NCI-H1105 (cell line): Measurements from ENCODE around the gene FKBP4.

Experiments used
- DNase-seq: peaks from one replicate; lab custom pipeline; 2025; lab: John Stamatoyannopoulos, UW

FKBP4 gene

DNA sequence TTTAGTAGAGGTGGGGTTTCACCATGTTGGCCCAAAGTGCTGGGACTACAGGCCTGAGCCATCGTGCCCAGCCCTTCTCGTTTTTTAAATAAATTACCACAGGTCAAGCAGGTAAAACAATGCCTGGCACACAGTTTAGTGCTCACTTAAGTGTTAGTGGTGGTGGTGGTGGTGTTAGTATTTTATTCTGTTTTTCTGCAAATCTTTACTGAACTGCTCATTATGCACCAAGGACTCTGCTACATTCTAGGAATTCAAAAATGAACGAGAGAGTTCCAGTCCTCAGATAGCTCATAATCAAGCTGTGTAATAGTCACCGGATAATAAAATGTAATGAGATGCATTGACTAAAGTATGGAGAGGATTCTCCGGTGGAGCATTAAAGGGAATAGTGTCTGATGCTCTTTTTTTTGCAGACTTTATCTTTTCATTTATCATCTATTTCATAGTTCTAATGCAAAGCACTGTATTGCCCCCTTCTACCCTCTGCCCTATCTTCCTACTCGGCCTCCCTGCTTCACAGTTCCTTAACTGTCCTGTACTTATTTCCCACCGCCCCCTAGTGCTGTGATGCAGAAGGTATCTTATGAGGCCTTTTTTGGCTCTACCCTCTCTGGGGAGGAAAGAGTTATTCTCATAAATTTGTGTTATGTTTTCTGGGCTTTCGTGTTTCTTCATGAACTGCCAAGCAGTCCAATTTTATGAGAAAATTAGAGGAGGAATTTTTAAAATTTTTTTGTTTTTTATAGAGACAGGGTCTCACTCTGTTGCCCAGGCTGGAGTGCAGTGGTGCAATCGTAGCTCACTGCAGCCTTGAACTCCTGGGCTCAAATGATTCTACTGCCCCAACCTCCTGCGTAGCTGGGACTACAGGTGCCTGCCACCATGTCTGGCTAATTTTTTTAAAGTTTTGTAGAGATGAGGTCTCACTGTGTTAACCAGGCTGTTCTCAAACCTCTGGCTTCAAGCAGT lies 18.7 kb downstream of the FKBP4 start:
- peak; percentile 30 for DNase-seq

DNA sequence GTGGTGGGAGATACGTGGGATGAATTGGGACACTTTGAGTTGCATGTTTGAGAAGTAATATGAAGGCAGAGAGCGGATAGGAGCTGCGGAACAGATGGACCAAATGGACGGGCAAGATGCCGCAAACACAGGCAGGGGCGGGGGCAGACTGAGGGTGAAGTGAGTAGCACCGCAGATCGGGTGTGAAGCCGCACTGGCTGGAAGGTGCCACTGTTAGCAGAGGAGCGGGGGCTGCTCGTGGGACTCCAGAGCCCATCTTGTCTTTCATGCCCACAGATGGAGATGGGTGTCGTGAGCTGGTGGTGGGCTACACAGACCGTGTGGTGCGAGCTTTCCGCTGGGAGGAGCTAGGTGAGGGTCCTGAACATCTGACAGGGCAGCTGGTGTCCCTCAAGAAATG lies 25.0 kb downstream of the FKBP4 start:
- no peak for DNase-seq

DNA sequence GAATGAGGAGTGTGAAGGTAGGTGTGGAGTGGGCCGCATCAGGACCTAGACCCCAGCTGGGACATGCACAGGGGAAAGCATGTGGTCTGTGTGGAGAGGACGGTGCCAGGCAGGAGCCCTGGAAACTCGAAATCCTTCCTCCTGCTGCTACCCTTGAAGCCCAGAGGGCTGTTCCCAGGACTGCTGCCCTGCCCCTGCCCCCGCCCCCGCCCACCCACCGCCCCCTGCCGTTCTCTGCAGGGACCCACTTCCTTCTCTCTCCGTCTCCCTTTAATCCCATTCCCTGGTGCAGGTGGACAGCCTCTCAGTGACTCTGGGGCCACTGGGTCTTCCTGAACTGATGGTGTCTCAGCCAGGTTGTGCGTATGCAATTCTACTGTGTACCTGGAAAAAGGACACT lies 25.7 kb downstream of the FKBP4 start:
- DNase-seq, result no peak

DNA sequence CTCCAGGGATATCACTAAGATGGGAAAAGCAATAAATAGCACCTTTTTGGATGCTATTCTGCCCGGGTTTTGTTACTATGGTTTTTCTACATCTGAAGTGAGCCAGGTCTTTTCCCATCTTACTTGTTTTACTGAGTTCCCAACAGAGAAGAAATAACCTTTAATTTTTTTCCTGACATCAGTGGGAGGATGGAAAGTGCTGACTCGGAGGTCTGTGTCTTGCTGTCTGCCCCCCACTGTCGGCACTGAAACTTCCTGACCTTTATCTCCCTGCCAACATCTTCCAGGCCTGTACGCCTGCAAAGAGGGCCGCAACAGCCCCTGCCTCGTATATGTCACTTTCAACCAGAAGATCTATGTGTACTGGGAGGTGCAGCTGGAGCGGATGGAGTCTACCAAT lies 28.7 kb downstream of the FKBP4 start:
- no peak for DNase-seq

DNA sequence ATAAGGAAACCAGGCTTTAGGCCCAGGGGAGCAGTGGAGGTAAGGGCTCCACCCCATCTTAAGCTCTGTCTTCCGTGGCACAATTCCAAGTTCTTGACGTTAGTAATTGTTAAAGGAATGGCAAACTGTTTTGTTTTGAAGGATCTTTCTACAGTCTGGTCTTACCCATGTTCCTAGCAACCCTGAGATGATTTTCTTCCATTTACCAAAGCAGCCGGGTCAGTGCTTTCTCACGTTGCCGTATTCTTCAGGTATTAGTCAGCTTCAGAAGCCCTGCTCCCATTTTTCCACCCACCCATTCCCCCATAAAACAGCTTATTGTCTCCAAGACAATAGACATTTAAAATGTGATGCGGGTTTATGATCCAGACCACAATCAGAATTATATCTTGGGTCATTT lies 29.8 kb downstream of the FKBP4 start:
- no peak for DNase-seq

DNA sequence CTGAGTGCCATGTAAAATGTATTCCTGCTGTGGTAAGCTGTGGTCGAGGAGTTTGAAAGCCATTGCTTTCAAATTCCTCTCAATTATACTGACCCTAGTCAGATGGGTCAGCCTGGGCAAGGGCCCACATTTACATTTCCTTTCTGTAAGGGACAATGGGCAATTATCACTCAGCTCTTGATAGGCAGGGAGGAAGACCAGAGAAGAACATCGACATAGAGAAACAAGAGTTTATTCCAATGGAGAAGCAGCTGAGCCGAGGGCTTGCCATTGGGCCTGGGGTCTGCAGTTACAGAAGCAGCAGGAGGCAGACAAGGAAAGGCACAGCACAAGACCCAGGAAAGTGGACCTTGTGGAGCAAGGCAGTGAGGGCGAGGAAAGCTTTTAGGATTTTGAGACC lies 30.4 kb downstream of the FKBP4 start:
- no peak for DNase-seq

DNA sequence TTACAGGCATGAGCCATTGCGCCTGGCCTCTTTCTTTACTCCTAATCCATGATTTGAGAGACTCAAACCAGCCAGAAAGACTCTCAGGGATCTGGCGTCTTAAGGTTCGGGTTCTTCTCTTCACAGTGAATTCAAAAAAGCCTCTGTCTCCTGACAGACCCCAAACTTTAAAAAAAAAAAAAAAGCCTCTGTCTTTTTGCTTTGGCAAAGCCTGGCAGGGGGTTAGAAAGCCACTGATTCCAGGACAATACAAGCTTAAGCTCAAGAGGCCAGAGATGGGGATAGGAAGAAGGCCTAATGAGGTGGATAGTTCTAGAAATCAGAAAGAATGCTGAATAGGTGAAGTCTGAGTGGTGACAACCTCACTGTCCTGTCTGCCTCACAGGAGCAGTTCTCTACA lies 31.3 kb downstream of the FKBP4 start:
- no peak for DNase-seq

DNA sequence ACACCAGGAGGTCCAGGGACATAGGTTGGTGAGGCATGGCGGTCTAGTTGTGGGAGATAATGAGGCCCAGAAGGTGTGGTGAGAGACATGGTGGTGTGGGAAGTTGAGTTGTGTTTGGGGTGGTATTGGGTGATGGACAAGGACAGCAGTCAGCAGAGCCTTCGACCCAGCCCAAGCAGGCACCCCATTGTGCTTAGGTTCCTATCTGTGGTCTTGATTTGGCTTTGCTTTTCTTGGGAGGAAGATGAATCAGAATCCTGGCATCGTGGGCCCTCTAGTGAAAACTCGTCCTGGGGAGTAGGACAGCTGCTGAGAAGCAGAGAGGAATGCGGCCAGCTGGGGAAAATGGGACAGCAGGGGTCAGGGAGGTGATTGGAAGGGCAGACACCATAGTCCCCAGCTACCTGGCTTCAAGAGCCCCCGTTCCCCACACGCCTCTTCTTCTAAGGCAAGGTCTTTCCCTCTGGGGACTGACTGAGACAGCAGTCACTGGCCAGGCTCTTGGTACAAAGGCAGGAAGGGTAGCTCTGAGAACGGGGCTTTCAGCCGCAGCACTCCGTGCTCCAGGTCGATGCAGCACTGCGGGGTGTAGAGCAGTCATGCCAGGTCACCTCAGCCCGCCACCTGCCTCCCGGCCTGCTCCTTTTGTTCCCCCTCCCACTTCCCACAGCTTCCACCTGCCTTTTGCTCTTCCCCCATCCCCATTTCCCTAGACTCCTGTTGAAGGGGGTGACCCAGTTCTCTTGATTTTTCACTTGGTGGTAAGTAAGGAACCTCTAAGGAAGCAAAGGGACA lies 32.1 kb downstream of the FKBP4 start:
- no peak for DNase-seq

DNA sequence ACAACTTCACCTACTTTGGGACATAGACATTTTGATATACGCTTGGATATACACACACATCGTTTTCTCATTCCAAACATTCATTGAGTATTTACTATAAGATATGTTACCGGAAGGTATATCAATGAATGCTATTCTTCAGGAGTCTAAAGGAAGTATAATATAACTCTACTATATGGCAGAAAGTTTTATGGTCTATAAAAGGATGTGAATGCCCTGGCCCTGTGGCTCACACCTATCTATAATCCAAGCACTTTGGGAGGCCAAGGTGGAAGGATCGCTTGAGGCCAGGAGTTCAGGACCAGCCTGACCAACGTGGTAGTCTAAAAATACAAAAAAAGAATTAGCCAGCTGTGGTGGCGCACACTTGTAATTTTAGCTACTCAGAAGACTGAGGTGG lies 34.5 kb downstream of the FKBP4 start:
- DNase-seq, result no peak

DNA sequence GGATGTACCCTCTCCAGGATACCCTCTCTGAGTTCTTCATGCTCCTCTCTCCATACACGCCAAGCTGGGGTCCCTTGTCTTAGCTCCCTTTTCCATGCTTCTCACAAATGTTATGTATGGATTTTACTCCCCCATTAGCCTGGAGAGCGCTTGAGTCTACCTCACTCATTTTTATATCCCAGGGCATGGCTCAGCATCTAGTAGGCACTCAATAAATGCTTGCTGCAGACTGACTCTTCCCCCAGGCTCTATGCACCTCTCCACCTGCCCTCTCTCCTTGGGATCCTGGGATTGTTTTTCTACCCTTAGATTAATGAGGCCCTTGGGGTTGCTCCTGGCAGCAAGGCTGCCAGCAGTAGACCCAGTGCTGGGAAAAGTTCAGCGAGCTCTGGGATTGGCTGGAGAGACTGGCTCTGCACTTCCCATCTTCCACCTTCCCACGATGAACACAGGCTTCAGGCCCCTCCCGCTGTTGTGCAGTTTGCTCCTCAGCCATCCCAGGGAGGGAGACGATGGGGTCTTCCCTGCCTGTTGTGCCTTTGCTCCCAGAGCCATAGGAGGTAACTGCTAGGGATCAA lies 37.9 kb downstream of the FKBP4 start:
- no peak for DNase-seq

DNA sequence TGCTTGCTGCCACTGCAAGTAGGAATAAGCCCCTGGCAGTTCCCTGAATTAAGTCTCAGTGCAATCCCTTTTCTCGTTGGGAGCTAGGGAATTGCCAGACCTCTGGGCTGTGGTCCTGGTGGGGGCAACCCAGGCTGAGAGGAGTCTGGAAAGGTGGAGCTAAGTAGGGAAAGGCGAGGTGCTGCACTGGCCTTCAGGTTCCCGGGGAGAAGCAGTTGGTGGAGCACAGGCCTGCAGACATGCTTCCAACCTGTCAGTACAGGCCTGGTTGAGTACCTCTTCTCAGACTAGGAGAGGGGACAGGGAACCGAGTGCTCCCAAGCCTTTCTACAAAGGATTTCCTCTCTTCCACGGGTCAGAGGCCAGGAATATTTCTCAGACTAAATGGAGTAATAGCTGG lies 38.6 kb downstream of the FKBP4 start:
- no peak for DNase-seq

DNA sequence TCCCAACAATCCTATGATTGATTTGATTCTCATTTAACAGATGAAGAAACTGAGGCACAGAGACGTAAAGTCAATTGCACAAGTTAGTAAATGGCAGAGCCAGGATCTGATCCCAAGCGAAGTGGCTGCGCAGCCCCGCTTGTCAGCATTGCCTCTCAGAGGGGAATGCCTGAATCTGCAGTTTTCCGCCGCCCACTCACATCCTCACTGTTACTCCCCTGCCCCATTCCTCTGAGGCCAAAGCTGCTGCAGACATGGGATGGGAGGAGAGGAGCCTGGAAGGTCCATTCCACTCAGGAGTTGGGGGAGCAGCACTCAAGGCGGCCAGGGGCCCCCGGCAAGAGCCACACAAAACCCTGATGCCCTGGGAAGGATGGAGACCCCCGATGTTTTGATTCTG lies 39.0 kb downstream of the FKBP4 start:
- DNase-seq, result no peak

DNA sequence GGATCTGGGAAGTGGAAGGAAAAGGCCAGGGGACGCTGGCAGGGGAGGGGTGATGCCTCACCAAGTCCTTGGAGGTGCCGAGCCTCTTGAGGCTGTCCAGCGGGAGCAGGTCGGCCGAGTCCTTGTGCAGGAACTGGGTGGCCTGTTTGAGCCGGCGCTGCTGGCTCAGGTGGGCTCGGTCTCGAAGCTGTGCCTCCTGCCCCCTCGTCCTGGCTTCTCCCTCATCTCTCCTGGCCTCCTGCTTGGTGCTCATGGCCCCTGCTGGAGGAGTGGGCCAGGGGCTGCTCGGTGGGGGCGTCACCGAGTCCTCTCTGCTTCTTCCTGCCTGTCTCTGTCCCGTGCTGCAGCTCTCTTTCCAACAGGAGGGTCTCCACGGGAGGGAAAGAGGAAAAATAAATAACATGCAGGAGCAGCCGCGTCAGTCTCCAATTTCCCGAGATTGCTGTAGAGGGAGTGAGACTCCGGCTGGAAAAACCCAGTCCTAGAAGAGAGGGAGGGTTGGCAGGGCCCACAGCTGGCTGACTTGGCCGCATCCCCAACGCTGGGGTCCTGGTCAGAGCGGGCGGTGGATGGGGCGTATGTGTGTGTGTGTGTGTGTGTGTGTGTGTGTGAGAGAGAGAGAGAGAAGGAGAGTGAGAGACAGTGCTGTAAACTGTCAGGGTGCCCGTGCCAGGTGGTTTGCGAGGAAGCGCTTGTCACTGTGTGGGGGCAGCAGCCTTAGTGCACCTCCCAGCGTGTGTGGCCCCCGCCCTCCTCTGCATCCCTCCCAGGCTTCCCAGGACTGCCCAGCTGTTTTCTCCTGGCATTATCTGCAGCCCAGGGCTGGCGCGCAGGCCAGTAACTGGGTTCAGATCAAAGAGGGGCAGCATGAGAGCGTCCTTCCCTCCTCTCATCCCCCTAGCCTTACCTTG lies 40.1 kb downstream of the FKBP4 start, which contains the start of gene NRIP2:
Gene NRIP2 (minus strand): TSS at position 455 of the 911 bp plus-strand sequence. CDS start 52 bp downstream, at position 403.
- DNase-seq, result peak; percentile 82

DNA sequence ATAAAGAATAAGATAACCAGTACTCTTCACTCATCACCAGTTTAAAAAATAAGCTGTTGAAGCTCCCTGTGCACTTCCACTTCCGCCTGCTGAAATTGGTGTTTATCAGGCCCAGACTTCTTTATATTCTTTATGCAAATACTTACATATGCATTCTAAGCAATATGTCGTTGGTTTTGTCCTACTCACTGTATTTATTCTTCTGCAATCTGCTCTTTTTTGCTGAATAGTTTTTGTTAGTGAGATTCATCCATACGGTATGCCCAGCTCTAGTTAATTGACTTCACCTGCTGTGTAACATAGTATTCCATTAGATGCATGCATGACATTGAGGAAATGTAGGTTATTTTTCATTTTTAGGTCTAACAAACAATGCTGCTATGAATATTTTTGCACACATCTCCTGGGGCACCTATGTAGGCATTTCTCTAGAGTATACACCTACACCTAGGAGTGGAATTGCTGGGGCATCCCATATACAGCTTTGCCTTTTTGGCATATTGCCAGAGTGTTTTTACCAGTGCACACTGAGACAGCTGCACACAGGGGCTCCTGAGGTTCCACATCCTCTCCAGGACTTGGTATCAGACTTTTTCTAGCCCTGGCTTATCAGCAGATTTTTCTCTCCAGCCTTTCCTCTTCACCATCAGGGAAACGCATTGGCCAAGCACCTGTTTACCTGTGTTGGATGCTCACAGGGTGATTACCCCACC lies 41.1 kb downstream of the FKBP4 start:
- no peak for DNase-seq

DNA sequence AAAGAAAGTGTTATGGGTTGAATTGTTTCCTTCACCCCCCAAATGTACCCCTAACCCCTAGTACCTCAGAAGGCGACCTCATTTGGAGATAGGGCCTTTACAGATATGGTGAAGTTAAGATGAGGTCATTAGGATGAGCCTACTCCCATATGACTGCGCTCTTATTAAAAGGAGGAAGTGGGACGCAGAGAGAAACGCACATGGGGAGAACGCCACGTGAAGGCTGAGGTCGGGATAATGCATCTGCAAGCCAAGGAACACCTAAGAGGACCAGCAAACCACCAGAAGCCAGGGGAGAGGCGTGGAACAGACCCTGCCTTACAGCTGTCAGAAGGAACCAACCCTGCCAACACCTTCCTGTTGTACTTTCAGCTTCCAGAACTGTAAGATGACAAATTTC lies 41.8 kb downstream of the FKBP4 start:
- no peak for DNase-seq

DNA sequence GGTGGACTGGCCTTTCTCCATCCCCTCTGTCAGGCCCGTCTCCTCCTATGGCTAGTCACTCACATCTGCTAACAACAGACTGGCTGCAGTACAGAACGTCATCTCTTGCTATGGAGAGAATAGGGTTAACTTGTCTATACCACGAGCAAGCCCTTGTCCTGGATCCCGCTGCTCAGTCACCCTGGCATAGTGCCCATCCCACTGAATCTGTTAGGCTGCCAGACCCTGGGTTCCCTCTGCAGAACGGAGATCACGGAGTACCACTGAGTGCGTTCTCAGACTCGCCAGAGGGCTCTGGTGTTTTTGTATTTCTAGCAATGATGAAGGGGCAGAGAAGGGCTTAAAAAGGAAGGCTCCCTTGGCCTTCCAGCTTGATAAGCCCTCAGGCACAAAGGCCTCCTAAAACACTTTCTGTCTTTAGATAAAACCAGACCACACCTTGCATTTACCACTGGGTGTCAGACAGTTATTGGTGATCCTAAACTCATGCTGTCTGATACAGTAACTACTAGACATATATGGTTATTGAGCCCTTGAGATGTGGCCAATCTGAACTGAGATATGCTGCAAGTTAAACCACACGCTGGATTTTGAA lies 46.4 kb downstream of the FKBP4 start:
- DNase-seq, result no peak

DNA sequence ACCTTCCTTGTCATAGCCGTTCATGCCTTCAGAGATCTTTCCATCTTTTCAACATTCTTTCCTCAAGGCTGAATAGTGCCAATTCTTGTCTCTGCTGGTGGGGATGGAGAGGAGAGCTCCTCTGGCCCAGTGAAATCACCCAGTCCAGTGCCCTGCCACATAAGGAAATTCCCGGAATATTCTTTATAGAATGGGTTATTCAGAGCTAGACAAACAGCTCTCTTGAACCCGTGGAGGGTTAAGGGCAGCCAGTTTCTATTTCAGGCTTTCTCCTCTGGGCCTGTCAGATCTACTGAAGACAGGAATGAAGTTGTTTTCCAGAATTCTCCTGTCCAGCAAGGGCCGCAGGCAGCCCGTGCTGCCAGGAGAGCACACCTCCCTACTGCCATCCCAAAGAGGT lies 48.2 kb downstream of the FKBP4 start:
- no peak for DNase-seq

DNA sequence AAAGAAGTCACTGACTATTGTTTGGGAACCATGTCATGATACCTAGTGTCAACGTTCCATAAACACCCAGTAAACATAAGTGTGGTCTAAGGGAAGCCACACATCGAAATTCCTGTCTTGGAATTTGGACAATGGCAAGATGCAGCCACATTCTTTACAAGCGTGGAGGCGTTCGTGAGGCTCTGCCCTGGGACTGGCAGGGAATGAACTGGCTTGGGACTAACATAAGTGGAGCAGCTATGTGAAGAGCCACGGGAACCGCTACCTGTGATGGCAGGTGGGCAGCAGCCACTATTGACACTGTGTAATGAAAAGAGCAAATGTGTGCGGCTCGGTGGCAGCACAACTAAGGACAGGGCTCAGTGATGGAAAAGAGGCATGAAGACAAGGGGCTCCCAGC lies 50.0 kb downstream of the FKBP4 start:
- no peak for DNase-seq

DNA sequence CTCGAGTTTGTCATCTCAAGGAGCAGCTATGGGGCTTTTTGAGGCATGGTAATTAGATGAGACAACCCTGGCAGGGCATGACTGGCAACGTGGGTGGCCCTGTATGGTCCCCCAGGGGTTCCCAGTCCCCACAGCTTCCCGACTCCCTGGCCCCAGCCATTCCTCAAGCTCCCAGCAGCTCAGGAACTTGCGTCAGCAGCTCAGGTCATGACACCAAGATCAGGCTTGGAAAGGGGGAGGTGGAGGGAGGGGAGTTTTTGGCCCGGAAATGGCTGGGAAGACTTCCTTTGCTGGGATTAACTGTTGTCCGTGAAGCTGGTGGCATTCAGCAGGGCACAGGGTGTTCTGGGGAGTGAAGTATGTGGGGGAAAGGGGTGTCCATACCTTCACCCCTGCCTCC lies 50.5 kb downstream of the FKBP4 start:
- DNase-seq, result no peak

DNA sequence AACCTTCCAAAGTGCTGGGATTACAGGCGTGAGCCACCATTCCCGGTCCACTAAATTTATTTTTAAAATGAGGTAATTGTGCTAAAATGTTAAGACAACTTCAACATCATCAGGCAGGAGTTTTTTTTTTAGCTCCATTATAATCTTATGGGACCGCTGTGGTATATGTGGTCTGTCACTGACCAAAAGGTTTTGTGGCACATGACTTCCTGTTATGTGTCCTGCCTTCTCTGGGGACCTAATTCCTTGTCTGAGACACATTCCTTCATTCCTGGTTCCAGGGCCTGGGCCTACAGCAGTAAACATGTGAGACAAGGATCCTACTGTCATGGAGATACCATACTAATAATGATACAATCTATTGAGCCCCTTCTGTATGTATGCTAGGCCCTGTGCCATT lies 57.2 kb downstream of the FKBP4 start:
- DNase-seq, result no peak

DNA sequence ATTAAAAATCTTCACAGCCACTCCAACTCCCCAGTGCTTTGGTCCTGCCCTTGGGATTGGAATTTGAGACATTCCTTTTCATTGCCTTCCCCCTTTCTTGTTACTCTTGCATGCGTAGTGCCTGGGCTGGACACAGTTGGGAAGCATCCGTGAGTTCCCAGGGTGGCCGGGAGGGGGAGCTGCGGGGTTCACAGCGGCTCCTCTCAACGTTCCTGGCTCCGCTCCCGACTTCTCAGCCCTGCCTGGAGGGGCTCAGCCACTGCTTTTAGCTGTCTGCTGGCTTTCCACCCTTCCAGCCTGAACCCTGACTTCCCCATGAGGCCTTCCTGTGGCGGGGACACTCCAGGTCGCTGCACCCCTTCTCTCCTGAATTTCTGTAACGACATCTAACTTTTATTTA lies 58.9 kb downstream of the FKBP4 start:
- peak; percentile 73 for DNase-seq
